Suprapubic skin (tissue), 4 donors: ENCODE measurements around the gene CMKLR1.

Experiments used
- POLR2A ChIP-seq, 2 donors: fragments of 450-650 bp; IDR thresholded peaks; one replicate each; pipeline ENCODE4 v1.6.1; 2017; ENCODE audit warnings: antibody characterized with exemption in 2 of 2, mild to moderate bottlenecking in 2 of 2, moderate library complexity in 2 of 2
- POLR2AphosphoS5 ChIP-seq, 3 donors: sonication (generic); formaldehyde crosslinking; IDR thresholded peaks; one replicate each; pipeline ENCODE4 v1.6.1; 2017; ENCODE audit warnings: antibody characterized with exemption in 3 of 3
- TF ChIP-seq, protein P1 (sequence below), 2 donors: fragments of 200-600 bp in 1 of 2; fragments of 450-650 bp in 1 of 2; sonication (generic) in 1 of 2; IDR thresholded peaks; one replicate each; pipeline ENCODE4 v1.5.1; 2016 to 2019; ENCODE audit warnings: antibody characterized with exemption in 2 of 2, mild to moderate bottlenecking in 1 of 2, moderate library complexity in 1 of 2

GRCh38 chr12:108302016-108302402 lies 37.1 kb downstream of the CMKLR1 start:
- TF ChIP-seq, protein P1, sequence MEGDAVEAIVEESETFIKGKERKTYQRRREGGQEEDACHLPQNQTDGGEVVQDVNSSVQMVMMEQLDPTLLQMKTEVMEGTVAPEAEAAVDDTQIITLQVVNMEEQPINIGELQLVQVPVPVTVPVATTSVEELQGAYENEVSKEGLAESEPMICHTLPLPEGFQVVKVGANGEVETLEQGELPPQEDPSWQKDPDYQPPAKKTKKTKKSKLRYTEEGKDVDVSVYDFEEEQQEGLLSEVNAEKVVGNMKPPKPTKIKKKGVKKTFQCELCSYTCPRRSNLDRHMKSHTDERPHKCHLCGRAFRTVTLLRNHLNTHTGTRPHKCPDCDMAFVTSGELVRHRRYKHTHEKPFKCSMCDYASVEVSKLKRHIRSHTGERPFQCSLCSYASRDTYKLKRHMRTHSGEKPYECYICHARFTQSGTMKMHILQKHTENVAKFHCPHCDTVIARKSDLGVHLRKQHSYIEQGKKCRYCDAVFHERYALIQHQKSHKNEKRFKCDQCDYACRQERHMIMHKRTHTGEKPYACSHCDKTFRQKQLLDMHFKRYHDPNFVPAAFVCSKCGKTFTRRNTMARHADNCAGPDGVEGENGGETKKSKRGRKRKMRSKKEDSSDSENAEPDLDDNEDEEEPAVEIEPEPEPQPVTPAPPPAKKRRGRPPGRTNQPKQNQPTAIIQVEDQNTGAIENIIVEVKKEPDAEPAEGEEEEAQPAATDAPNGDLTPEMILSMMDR (IDR thresholded peaks at IDR 0.05): no peak
- TF ChIP-seq POLR2A (IDR thresholded peaks at IDR 0.05): no peak
- TF ChIP-seq POLR2AphosphoS5 (IDR thresholded peaks at IDR 0.05): no peak
